NT2/D1 (cell line): Measurements from ENCODE around the gene SNRNP70.
A peak's percentile ranks its signal among the peaks of the same experiment; 100 is the strongest.

Experiments used
- DNase-seq: peaks from one replicate; pipeline ENCODE4 v3.0.0-alpha.2; 2011; ENCODE audit warnings: low read depth, low spot score
- H3K27me3 ChIP-seq: 2 replicates; pipeline ENCODE4 v1.6.0; 2011; ENCODE audit warnings: mild to moderate bottlenecking; ENCODE audit not compliant: insufficient read length, insufficient read depth
- H3K36me3 ChIP-seq: 2 replicates; pipeline ENCODE4 v1.6.1; 2011; ENCODE audit warnings: mild to moderate bottlenecking, low read length, mixed read lengths; ENCODE audit not compliant: insufficient read depth, insufficient read length
- H3K4me1 ChIP-seq: 2 replicates; pipeline ENCODE4 v1.5.1; 2011; ENCODE audit not compliant: insufficient read depth, insufficient read length
- H3K4me3 ChIP-seq: 2 replicates; pipeline ENCODE4 v1.5.1; 2011; ENCODE audit warnings: low read depth; ENCODE audit not compliant: insufficient read length
- H3K9ac ChIP-seq: 2 replicates; pipeline ENCODE4 v1.6.0; 2011; ENCODE audit warnings: low read depth; ENCODE audit not compliant: insufficient read length
- H3K9me3 ChIP-seq: 2 replicates; pipeline ENCODE4 v1.5.1; 2011; ENCODE audit warnings: mild to moderate bottlenecking, low read length; ENCODE audit not compliant: insufficient read depth
- SUZ12 ChIP-seq: IDR thresholded peaks from 2 replicates; pipeline ENCODE4 v1.6.1; 2011; ENCODE audit not compliant: insufficient read length, insufficient read depth; ENCODE audit errors: extremely low read depth
- YY1 ChIP-seq: IDR thresholded peaks from 2 replicates; pipeline ENCODE4 v1.6.1; 2011; ENCODE audit not compliant: insufficient read length, insufficient read depth
- ZNF274 ChIP-seq: IDR thresholded peaks from 2 replicates; pipeline ENCODE4 v1.6.1; 2011; ENCODE audit warnings: mild to moderate bottlenecking, low read depth, low read length

SNRNP70 gene

GRCh38 chr19:49101160-49101559 is 15.9 kb downstream of the SNRNP70 start:
- no peak overlapping the region for H3K9ac ChIP-seq
- H3K4me3 ChIP-seq = no peak overlapping the region
- H3K9me3 ChIP-seq = no peaks in the 10 kb centered on the region
- H3K27me3 ChIP-seq = no peaks in the 10 kb centered on the region
- TF ChIP-seq SUZ12 = no peak
- TF ChIP-seq YY1 = no peak
- TF ChIP-seq ZNF274 = no peak
- peaks cover 85% of the 10 kb centered on the region for H3K36me3 ChIP-seq
- DNase-seq = no peak
- peaks cover 16% of the 10 kb centered on the region for H3K4me1 ChIP-seq

DNA sequence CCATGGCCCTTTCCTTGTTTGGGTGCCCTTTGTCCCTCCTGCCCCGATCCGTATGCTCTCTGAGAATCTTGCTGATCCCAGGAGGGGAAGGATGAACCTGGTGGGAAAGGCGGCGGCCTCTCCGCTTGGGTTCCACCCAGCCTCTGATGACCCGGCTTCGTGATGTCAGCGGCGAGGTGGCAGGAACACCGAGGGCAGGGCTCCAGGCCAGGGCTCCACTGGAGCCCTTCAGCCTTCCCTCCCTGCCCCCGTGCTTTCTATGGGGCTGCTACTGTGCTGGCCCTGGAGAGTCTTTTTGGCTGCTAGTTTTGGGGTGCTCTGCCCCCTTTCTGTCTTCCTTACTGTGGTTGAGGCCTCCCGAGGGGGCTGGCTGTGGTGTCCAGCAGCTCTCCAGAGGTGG is 17.1 kb downstream of the SNRNP70 start:
- no peak for DNase-seq
- Histone ChIP-seq H3K36me3 (peaks cover 87% of the 10 kb centered on the region), H3K9me3 (no peaks in the 10 kb centered on the region), H3K27me3 (no peaks in the 10 kb centered on the region), H3K9ac (no peak overlapping the region), H3K4me1 (peaks cover 23% of the 10 kb centered on the region), H3K4me3 (no peak overlapping the region)
- TF ChIP-seq YY1 (no peak), SUZ12 (no peak), ZNF274 (no peak)

- H3K36me3 ChIP-seq = peaks cover 88% of the 10 kb centered on the region
- TF ChIP-seq ZNF274 (no peak), YY1 (no peak), SUZ12 (no peak)
- no peak overlapping the region for H3K9ac ChIP-seq
- H3K4me3 ChIP-seq = no peak overlapping the region
- H3K9me3 ChIP-seq = no peaks in the 10 kb centered on the region
- H3K4me1 ChIP-seq = peaks cover 18% of the 10 kb centered on the region
- DNase-seq = no peak
- no peaks in the 10 kb centered on the region for H3K27me3 ChIP-seq
Measured at GRCh38 chr19:49103331-49104085, 18.3 kb downstream of the SNRNP70 start.

- no peak for DNase-seq
- H3K9ac ChIP-seq = no peak overlapping the region
- H3K27me3 ChIP-seq = no peaks in the 10 kb centered on the region
- peaks cover 18% of the 10 kb centered on the region for H3K4me1 ChIP-seq
- no peak for TF ChIP-seq ZNF274
- no peak for TF ChIP-seq SUZ12
- no peak for TF ChIP-seq YY1
- H3K9me3 ChIP-seq = no peaks in the 10 kb centered on the region
- no peak overlapping the region for H3K4me3 ChIP-seq
- peaks cover 89% of the 10 kb centered on the region for H3K36me3 ChIP-seq
Measured at GRCh38 chr19:49104229-49104864, 19.1 kb downstream of the SNRNP70 start.

- H3K27me3 ChIP-seq = no peaks in the 10 kb centered on the region
- DNase-seq = no peak
- peaks cover 79% of the 10 kb centered on the region for H3K36me3 ChIP-seq
Measured at GRCh38 chr19:49106648-49107135, 21.4 kb downstream of the SNRNP70 start.

DNA sequence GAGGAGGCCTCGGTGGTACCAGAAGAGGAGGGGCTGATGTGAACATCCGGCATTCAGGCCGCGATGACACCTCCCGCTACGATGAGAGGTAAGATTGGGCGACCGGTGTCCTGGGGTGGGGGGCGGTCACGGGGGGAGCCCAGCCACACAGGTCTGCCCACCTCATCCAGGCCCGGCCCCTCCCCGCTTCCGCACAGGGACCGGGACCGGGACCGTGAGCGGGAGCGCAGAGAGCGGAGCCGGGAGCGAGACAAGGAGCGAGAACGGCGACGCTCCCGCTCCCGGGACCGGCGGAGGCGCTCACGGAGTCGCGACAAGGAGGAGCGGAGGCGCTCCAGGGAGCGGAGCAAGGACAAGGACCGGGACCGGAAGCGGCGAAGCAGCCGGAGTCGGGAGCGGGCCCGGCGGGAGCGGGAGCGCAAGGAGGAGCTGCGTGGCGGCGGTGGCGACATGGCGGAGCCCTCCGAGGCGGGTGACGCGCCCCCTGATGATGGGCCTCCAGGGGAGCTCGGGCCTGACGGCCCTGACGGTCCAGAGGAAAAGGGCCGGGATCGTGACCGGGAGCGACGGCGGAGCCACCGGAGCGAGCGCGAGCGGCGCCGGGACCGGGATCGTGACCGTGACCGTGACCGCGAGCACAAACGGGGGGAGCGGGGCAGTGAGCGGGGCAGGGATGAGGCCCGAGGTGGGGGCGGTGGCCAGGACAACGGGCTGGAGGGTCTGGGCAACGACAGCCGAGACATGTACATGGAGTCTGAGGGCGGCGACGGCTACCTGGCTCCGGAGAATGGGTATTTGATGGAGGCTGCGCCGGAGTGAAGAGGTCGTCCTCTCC is 22.6 kb downstream of the SNRNP70 start:
- Histone ChIP-seq H3K9ac (peak overlapping the region; percentile 32), H3K36me3 (peaks cover 69% of the 10 kb centered on the region), H3K4me3 (no peak overlapping the region), H3K9me3 (no peaks in the 10 kb centered on the region), H3K4me1 (peaks cover 11% of the 10 kb centered on the region), H3K27me3 (no peaks in the 10 kb centered on the region)
- DNase-seq = no peak
- TF ChIP-seq YY1 (no peak), SUZ12 (no peak), ZNF274 (no peak)

More at GRCh38 chr19:49106648-49107135, 21.4 kb downstream of the SNRNP70 start:
- Histone ChIP-seq H3K9ac (peak overlapping the region; percentile 57), H3K4me1 (peaks cover 11% of the 10 kb centered on the region), H3K4me3 (no peak overlapping the region), H3K9me3 (no peaks in the 10 kb centered on the region)
- TF ChIP-seq SUZ12 (no peak), ZNF274 (no peak), YY1 (no peak)

- H3K9ac ChIP-seq = no peak overlapping the region
- no peaks in the 10 kb centered on the region for H3K27me3 ChIP-seq
- peaks cover 11% of the 10 kb centered on the region for H3K4me1 ChIP-seq
- no peak for DNase-seq
- H3K4me3 ChIP-seq = no peak overlapping the region
- peaks cover 57% of the 10 kb centered on the region for H3K36me3 ChIP-seq
- TF ChIP-seq YY1 (no peak), SUZ12 (no peak), ZNF274 (no peak)
- no peaks in the 10 kb centered on the region for H3K9me3 ChIP-seq
Measured at GRCh38 chr19:49109051-49109450, 23.8 kb downstream of the SNRNP70 start.
